HG03280 (cell line): ENCODE results near the gene SERPINB6.
"Not testable (repeated sequence)": the region's sequence is repeated elsewhere in the genome, so short reads cannot be mapped to it uniquely, and the experiment has no call there.

ENCODE experiments used
- ATAC-seq: cut with Tn5 transposase; IDR thresholded peaks from one replicate; pipeline ENCODE4 v1.9.1; 2021; ENCODE audit warnings: mild to moderate bottlenecking, moderate library complexity; ENCODE audit not compliant: unreplicated experiment

Gene SERPINB6

DNA sequence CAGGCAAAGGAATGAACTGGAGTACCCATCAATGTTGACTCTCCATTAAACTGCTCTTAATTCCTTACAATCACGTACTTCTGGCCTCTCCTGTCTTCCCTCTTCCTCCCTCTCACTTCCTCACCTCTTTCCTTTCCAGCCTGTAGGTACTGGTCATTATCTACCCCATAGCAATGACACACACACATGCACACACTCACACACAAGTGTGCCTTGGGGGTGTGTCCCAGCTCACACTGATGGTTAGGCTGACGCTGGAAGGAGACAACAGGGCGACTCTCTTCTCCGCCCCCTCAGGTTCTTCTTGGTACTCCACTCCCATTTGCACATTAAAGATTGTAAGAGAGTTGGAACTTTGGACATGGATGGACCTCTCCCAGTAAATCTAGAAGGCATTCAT is 54.3 kb downstream of the SERPINB6 start:
- ATAC-seq: no peak

DNA sequence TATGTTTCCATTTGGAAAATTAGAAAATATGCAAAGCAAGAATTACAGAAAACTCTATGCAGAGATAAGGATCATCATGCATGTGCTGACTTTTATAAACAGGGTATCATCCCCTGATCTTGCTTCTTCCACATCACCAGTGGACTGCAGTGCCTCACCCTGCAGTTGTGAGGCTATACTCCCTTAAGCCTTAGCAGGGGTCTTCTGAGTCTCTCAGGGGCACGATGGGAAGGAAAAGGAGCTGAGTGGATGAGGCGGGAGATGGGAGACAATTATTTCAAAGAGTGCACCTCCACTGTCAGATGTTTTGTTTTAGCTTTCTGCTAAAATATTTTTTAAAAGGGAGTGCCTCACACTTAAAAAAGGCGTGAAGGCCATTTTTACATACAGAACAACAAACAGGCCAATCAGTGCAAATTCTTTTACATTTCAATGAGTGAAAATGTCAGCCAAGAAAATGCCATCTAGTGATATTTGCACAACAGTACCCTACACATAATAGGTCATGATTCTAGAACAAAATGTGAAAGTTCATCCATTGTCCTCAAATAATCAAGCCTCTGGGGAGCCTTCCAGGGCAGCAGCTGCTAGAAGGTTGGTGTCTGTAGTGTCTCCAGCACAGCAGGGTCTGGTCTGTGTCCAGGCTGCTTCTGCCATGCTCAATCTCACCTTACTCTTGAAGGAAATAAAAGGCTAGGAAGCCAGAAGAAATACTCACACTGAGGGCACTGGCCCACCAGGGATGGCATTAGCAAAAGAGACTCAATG is 55.0 kb downstream of the SERPINB6 start:
- no peak for ATAC-seq

DNA sequence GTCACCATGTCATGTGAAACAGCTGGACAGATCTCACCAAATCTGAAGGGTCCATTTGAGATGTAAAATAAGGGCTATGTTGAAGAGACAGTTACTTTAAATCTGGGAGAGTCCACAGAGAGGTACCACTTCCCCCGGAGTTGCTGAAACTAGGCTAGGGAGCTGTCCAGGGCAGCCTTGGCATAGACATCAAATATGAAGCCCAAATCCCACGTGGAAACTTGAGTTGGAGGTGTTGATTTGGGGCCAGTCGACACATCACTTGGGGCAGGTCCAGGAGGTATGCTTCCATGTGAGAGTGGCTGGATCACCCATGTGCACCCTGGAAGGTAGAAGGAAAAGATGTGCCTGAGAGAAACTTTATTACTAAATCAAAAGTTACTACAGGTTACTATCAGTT is 56.2 kb downstream of the SERPINB6 start:
- no peak for ATAC-seq

DNA sequence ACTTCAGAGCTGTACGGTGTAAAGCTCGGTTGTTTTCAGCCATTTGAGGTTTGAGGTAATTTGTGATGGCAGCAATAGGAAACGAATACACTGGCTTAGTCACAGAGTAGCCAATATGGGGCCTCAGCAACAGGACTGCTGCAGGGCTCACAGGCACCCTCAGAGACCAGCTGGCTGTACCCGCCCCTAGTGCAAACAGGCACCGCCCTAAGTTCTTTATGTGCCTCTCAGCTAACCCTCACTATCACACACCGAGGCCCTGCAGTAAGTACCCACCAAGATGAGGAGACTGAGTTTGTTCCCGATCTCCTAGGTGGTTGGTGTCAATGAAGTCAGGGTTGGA is 57.1 kb downstream of the SERPINB6 start:
- ATAC-seq: no peak

DNA sequence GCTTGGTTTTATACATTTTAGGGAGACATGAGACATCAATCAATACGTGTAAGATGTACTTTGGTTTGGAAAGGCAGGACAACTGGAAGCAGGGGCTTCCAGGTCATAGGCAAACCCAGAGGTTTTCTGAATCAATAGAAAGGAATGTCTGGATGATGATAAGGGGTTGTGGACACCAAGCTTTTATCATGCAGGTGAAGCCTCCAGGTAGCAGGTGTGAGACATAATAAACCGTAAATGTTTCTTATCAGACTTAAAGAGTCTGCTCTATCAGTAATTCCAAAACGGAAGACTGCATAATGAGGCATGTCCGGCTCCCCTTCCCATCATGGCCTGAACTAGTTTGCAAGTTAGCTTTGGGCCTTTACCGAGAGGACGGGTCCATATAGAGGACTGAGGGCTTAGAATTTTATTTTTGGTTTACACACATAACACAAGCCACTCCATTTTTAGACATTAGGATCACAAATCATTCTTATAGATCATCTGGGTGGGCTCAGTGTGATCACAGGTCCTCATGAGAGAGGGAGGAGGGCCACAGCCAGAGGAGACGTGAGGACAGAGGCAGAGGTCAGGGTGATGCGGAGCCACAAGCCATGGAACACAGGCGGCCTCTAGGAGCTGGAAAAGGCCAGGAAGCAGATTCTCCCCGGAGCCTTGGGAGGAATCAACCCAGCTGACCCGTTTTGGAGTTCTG is 57.6 kb downstream of the SERPINB6 start:
- no peak for ATAC-seq

DNA sequence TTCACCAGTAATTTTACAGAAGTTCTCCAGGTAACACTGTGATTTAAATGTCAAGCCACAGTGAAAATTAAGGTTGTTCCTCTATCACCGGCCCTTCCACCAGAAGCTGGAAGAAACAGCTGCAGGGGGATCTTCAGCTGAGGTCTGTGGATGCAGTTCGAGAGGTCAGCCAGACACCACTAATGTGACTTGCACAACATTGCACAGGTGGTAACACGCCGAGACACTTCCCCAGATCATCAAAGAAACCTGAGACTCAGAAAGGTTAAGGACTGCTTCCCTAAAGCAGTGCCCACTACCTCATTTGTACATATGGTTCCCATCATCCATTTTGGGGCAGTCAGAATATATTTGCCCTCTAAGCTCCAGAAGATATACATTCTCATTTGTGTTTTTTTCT is 60.2 kb downstream of the SERPINB6 start:
- no peak for ATAC-seq

DNA sequence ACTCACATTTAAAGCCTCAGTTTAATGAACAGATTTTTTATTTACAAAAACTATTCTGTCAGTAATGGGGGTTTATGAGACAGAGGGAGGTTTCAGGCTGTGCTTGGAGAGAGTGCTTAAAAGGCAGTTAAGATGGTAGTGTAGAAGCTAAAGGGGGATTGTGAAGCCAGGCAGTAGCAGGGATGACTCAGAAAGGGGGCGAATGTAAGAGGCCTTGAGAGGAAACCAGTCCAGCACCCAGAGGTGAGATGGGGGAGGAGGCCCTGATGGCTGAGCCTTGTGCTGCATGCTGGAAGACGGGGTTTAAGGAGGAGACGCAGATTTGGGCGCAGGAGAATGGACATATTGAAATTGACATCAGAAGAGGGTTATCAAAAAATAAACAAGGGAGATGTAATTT is 61.6 kb downstream of the SERPINB6 start:
- ATAC-seq: no peak

DNA sequence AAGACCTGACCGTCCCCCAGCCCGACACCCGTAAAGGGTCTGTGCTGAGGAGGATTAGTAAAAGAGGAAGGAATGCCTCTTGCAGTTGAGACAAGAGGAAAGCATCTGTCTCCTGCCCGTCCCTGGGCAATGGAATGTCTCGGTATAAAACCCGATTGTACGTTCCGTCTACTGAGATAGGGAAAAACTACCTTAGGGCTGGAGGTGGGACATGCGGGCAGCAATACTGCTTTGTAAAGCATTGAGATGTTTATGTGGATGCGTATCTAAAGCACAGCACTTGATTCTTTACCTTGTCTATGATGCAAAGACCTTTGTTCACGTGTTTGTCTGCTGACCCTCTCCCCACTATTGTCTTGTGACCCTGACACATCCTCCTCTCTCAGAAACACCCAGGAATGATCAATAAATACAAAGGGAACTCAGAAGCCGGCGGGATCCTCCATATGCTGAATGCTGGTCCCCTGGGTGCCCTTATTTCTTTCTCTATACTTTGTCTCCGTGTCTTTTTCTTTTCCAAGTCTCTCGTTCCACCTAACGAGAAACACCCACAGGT is 62.2 kb downstream of the SERPINB6 start:
- not testable (repeated sequence) for ATAC-seq

DNA sequence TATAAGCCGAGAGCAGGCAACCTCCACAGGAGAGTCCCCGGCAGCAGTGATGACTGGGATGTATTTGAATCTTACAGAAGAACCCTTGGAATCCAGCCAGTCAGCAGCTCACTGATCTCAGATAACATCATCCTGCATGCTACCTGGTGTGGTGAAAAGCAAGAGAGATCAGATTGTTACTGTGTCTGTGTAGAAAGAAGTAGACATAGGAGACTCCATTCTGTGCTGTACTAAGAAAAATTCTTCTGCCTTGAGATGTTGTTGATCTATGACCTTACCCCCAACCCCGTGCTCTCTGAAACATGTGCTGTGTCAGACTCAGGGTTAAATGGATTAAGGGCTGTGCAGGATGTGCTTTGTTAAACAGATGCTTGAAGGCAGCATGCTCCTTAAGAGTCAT is 62.9 kb downstream of the SERPINB6 start:
- ATAC-seq: not testable (repeated sequence)

DNA sequence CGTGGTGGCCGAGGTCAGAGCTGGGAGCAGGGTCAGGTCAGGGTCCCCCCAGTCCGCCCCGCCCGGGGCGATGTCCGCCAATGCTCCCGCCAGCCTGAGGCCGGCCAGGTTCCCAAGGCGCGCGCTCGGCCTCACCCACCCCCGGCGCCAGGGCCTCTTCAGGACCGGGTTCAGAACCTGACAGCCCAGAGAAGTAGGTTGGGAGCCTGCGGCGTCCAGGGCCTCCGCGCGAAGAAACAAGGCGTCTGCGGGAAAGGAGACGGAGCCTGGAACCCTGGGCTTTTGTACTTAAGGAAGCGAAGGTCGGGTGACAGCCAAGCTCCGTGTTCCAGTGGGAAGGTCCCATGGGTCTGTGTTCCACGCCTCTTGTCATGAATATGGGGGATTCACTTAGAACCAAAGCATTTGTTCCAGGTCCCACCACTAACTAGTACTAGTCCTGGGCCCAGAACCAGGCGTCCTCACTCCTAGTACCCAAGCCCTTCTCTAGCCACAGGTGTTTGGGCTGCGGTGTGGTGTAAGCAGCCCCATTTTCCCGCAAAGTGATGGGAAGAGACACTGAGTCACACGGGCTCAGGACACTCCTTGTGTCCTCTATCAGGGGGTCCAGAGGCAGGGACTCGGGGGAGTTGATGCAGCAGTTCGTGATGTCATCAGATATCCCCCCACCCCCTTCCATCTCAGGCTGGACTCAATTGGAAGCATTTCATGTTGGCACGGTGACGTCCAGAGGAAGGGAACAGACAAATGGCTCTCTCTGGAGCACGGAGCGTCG is 67.8 kb downstream of the SERPINB6 start:
- ATAC-seq: not testable (repeated sequence)

DNA sequence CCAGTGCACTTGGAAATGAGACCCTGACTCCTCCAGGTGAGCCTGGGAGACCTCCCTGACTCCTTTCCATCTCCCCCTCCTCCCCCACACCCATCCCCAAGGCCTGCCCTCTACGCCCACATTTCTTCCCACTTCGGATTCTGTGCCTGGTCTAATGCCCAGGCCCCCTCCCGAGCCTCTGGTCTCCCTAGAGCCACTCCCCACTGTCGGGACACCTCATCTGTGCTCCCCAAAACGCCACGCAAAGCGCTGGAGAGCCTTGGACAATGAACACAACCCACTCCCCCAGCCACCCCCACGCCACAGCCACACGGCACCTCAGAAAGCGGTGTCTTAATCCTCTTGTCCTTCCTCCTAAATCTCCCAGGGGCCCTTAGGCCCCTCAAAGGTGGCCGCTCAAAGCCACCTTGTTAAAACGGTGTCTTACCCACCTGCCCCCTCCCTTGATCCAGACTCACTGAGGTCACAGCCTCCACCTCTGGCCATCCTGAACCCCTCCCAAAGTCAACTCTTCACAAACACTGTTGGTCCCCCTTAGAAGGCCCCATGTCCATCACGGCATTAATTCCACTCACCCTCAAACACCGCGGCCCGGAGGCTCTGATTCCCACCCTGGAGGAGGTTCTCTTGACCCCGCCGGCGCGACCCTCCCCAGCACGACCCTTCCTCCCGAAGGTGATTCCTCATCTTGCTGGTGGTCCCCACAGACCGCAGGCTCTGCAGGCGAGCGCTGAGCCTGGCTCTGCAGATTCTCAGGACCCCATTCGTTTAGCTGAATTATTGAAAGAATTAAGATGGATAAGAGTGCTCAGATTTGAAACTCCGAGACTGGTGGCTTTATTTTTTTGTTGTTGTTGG is 69.5 kb downstream of the SERPINB6 start:
- not testable (repeated sequence) for ATAC-seq

DNA sequence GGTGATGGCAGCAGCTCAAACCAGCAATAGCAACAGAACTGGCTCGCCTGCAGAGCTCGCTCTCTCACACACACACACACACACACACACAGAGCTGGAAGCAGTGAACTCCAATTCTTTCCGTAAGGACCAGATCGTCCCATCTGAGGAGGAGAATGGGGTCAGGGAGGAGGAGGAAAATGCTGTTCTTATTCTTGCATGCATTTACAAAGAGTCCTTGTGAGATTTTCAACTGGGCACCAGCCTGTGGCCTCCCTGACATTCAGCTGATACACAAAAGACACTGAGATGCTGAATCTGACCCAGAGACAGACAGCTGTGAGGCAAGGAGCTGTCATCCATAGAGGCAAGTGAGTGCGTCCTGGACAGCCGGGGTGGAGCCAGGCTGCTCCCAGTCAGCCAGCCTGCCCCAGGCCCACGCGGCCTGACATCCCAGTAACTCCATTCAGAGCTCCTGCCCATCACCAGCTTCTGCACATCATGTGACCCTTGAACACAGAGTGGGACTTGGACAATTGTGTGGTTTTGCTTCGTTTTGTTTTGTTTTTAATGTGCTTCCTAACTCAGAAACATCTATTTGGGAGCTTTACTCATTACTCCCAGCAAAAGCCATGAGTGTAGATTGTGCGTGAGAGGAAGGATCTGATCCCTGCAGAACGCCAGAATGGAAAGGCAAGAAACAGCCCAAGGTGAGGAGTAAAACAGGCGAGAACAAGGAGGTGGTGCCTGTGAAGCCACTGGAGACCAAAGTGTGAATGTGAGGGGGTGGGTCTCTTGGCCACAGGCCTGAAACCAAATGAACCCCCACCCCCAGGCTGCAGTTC is 70.3 kb downstream of the SERPINB6 start:
- no peak for ATAC-seq

DNA sequence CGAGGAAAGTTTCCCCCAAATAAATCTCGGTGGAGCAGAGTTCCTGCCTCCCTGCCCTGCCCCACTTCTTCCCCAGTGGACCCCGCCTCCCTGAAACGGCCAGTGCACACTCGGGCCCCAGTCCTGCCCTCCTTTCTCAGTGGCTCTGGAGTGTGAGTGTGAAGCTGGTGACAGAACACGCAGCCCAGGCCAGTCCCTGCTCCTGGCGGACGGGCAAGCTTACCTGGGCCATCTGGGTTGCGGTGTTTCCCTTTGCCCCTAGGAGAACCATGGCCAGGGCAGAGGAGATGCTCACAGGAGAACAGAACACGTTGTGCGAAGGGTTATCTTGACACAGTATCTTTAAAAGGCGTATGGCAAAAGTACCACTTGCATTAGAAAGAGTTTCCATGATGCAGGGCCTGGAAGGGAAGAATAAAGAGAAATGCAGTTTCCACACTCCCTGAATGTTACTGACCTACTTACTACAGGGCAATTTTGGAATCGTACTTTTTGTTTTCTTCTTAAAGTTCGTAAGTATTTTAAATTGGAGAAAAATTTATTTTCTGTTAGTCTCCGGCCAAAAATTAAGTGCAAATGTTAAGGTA is 71.1 kb downstream of the SERPINB6 start:
- ATAC-seq: no peak

DNA sequence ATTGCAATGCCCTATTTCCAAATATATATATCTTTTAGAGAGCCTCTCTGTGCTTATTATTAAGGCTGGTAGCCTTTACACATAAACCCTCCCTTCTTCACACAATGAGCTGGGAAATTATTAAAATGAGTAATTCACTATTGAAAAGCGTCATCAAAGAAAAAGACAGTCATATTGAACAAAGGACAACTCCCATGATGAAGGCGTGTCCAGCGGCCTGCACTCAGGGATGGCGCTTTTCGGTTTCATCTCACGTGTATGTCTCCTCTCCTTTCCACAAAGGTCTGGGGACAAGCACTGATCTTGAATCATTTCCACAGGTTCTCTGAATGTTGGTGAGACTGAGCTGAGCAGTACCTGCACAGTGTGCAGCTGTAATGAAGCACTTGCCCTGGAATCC is 71.8 kb downstream of the SERPINB6 start:
- no peak for ATAC-seq
